ENCODE results near the gene BHLHE40.
A peak's percentile ranks its signal among the peaks of the same experiment; 100 is the strongest.

Gene BHLHE40

DNA sequence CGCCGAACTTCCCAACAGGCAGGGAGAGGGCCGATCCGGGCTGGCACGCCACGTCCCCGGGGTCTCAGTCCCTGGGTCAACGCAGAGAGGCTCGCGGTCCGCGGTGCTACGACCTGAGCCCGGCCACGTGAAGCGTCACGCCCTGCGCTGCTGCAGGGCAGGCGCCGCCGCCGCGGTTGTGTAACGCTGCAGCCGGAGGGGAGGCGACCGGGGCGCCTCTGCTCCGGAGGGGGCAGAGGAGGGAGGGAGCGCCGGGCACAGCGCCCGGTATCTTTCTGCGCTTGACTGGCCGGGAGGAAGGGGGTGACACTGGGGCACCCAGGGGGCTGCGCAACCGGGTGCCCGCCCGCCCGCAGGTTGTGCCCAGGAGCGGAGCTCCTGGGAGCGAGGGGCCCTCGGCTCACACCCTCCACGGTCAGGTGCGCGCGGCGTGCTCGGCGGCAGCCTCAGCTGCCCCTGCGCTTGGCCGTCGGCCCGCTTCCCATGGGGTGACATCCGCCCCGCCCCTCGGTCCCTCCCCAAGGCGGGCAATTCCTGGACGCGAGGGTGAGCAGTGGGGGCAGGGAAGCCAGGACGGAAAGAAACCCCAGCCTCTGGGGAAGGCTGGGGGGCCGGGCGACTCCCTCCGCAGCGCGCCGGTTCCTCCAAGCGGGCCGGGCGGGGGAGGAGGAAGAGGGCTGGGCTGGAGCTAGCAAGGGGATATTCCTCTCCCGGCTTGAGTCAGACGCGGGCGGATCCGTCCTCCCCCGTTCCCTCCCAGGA, 852 bp upstream of the BHLHE40 start (continued):
- TF ChIP-seq, protein P1, sequence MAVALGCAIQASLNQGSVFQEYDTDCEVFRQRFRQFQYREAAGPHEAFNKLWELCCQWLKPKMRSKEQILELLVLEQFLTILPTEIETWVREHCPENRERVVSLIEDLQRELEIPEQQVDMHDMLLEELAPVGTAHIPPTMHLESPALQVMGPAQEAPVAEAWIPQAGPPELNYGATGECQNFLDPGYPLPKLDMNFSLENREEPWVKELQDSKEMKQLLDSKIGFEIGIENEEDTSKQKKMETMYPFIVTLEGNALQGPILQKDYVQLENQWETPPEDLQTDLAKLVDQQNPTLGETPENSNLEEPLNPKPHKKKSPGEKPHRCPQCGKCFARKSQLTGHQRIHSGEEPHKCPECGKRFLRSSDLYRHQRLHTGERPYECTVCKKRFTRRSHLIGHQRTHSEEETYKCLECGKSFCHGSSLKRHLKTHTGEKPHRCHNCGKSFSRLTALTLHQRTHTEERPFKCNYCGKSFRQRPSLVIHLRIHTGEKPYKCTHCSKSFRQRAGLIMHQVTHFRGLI (tag by site-specific recombination; IDR thresholded peaks at IDR 0.05) = peak; percentile 44; the same call in 1 of the 2 replicates
- TF ChIP-seq IKZF3 (tag by site-specific recombination; IDR thresholded peaks at IDR 0.05) (peak; percentile 100), ZNF707 (tag by site-specific recombination; IDR thresholded peaks at IDR 0.05) (no peak), ZNF560 (tag by site-specific recombination; IDR thresholded peaks at IDR 0.05; ENCODE audit: borderline replicate concordance) (no peak), ZNF112 (tag by site-specific recombination; IDR thresholded peaks at IDR 0.05) (no peak), ZNF350 (tag by site-specific recombination; IDR thresholded peaks at IDR 0.05) (no peak), ZNF670 (tag by site-specific recombination; IDR thresholded peaks at IDR 0.05; ENCODE audit: low read depth) (no peak), KLF10 (tag by site-specific recombination; IDR thresholded peaks at IDR 0.05) (peak; percentile 98), ZNF768 (tag by site-specific recombination; IDR thresholded peaks at IDR 0.05) (no peak), ZNF623 (tag by site-specific recombination; IDR thresholded peaks at IDR 0.05) (no peak), ZBTB21 (tag by site-specific recombination; IDR thresholded peaks at IDR 0.05) (peak; percentile 51), ZNF629 (tag by site-specific recombination; IDR thresholded peaks at IDR 0.05) (peak; percentile 90), ZNF624 (tag by site-specific recombination; IDR thresholded peaks at IDR 0.05) (no peak), PRDM2 (tag by site-specific recombination; IDR thresholded peaks at IDR 0.05; ENCODE audit: borderline replicate concordance) (no peak), ZFP41 (tag by site-specific recombination; IDR thresholded peaks at IDR 0.05; ENCODE audit: borderline replicate concordance) (no peak), ZBTB7A (tag by site-specific recombination; IDR thresholded peaks at IDR 0.05; ENCODE audit: low read depth) (peak; percentile 76), ZNF692 (tag by site-specific recombination; IDR thresholded peaks at IDR 0.05) (peak; percentile 75), SP7 (tag by site-specific recombination; IDR thresholded peaks at IDR 0.05) (peak; percentile 94), ZNF600 (tag by site-specific recombination; IDR thresholded peaks at IDR 0.05) (peak; percentile 90)
- TF ChIP-seq, protein P2, sequence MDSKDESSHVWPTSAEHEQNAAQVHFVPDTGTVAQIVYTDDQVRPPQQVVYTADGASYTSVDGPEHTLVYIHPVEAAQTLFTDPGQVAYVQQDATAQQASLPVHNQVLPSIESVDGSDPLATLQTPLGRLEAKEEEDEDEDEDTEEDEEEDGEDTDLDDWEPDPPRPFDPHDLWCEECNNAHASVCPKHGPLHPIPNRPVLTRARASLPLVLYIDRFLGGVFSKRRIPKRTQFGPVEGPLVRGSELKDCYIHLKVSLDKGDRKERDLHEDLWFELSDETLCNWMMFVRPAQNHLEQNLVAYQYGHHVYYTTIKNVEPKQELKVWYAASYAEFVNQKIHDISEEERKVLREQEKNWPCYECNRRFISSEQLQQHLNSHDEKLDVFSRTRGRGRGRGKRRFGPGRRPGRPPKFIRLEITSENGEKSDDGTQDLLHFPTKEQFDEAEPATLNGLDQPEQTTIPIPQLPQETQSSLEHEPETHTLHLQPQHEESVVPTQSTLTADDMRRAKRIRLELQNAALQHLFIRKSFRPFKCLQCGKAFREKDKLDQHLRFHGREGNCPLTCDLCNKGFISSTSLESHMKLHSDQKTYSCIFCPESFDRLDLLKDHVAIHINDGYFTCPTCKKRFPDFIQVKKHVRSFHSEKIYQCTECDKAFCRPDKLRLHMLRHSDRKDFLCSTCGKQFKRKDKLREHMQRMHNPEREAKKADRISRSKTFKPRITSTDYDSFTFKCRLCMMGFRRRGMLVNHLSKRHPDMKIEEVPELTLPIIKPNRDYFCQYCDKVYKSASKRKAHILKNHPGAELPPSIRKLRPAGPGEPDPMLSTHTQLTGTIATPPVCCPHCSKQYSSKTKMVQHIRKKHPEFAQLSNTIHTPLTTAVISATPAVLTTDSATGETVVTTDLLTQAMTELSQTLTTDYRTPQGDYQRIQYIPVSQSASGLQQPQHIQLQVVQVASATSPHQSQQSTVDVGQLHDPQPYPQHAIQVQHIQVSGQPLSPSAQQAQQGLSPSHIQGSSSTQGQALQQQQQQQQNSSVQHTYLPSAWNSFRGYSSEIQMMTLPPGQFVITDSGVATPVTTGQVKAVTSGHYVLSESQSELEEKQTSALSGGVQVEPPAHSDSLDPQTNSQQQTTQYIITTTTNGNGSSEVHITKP (tag by site-specific recombination; IDR thresholded peaks at IDR 0.05) = peak; percentile 95
- TF ChIP-seq, protein P3, sequence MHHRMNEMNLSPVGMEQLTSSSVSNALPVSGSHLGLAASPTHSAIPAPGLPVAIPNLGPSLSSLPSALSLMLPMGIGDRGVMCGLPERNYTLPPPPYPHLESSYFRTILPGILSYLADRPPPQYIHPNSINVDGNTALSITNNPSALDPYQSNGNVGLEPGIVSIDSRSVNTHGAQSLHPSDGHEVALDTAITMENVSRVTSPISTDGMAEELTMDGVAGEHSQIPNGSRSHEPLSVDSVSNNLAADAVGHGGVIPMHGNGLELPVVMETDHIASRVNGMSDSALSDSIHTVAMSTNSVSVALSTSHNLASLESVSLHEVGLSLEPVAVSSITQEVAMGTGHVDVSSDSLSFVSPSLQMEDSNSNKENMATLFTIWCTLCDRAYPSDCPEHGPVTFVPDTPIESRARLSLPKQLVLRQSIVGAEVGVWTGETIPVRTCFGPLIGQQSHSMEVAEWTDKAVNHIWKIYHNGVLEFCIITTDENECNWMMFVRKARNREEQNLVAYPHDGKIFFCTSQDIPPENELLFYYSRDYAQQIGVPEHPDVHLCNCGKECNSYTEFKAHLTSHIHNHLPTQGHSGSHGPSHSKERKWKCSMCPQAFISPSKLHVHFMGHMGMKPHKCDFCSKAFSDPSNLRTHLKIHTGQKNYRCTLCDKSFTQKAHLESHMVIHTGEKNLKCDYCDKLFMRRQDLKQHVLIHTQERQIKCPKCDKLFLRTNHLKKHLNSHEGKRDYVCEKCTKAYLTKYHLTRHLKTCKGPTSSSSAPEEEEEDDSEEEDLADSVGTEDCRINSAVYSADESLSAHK (tag by site-specific recombination; IDR thresholded peaks at IDR 0.05) = peak; percentile 90
- TF ChIP-seq, protein P4, sequence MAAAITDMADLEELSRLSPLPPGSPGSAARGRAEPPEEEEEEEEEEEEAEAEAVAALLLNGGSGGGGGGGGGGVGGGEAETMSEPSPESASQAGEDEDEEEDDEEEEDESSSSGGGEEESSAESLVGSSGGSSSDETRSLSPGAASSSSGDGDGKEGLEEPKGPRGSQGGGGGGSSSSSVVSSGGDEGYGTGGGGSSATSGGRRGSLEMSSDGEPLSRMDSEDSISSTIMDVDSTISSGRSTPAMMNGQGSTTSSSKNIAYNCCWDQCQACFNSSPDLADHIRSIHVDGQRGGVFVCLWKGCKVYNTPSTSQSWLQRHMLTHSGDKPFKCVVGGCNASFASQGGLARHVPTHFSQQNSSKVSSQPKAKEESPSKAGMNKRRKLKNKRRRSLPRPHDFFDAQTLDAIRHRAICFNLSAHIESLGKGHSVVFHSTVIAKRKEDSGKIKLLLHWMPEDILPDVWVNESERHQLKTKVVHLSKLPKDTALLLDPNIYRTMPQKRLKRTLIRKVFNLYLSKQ (tag by site-specific recombination; IDR thresholded peaks at IDR 0.05; ENCODE audit: borderline replicate concordance) = no peak

Data from HEK293 (cell line).